Activated CD8-positive, alpha-beta T cell treated with anti-CD3 and anti-CD28 coated beads, Interleukin-2, amount 10 ng/mL, durations not matched to agents 7 days and 5 days (primary cell): ENCODE measurements around the gene HECTD3. TPM values are rescaled to one million over a fixed set of nuclear protein-coding genes. Genes with fewer than 3 reads are reported as not detected.

ENCODE experiments used
- ATAC-seq: fragments of 150-1000 bp; cut with Tn5 transposase; one replicate; pipeline ENCODE4 v1.10.0; 2021; ENCODE audit warnings: moderate library complexity
- CTCF ChIA-PET: fragments of 350-600 bp; sonication (Branson Sonifier 250); formaldehyde crosslinking; loops from one replicate; lab custom pipeline; 2021; ENCODE audit warnings: antibody characterized with exemption; lab: Charles Lee
- POLR2A ChIA-PET: fragments of 350-600 bp; sonication (Branson Sonifier 250); formaldehyde crosslinking; loops from one replicate; lab custom pipeline; 2021; ENCODE audit warnings: antibody characterized with exemption; lab: Charles Lee
- DNase-seq: peaks from one replicate; pipeline ENCODE4 v3.0.0-alpha.2; 2020
- H3K27ac Mint-ChIP-seq: one replicate; pipeline ENCODE4 v1.8.0; 2021; ENCODE audit warnings: mild to moderate bottlenecking, mixed read lengths
- H3K27me3 Mint-ChIP-seq: one replicate; pipeline ENCODE4 v1.8.0; 2021; ENCODE audit warnings: low read depth, mixed read lengths
- H3K36me3 Mint-ChIP-seq: one replicate; pipeline ENCODE4 v1.8.0; 2021; ENCODE audit warnings: low read depth, mixed read lengths
- H3K4me1 Mint-ChIP-seq: one replicate; pipeline ENCODE4 v1.8.0; 2021; ENCODE audit warnings: low read depth, mixed read lengths
- H3K4me3 Mint-ChIP-seq: one replicate; pipeline ENCODE4 v1.8.0; 2021; ENCODE audit warnings: mild to moderate bottlenecking, mixed read lengths
- H3K9me3 Mint-ChIP-seq: one replicate; pipeline ENCODE4 v1.8.0; 2022; ENCODE audit warnings: mixed read lengths; ENCODE audit not compliant: insufficient read depth
- total RNA-seq, 2 experiments: library from RNA; stranded (reverse); gene quantifications; one replicate each; pipeline ENCODE4 v1.2.3, GENCODE V29; 2021

The HECTD3 gene
- total RNA-seq, 2 experiments from 2014 or later: 33.5 to 38.6 TPM

GRCh38 chr1:45035631-45036301 lies 24.6 kb upstream of the HECTD3 start:
- POLR2A ChIA-PET: no interaction called here
- H3K4me1 Mint-ChIP-seq: peaks cover 13% of the 10 kb centered on the region
- DNase-seq: no peak
- peaks cover 2% of the 10 kb centered on the region for H3K36me3 Mint-ChIP-seq
- no peaks in the 10 kb centered on the region for H3K9me3 Mint-ChIP-seq
- no peak overlapping the region for H3K4me3 Mint-ChIP-seq
- no peak for ATAC-seq
- CTCF ChIA-PET: interaction anchor here (0.7 to 3.5 kb wide), 3 partner anchors 14 to 267 kb away, joined by 3 to 13 read pairs (median 4); no protein-coding TSS in a partner anchor
- no peaks in the 10 kb centered on the region for H3K27me3 Mint-ChIP-seq
- no peak overlapping the region for H3K27ac Mint-ChIP-seq

GRCh38 chr1:45033356-45033755 lies 22.2 kb upstream of the HECTD3 start:
- H3K36me3 Mint-ChIP-seq: peaks cover 2% of the 10 kb centered on the region
- no peak overlapping the region for H3K4me3 Mint-ChIP-seq
- ChIA-PET CTCF (interaction anchor here (0.6 to 3.5 kb wide), 8 partner anchors 10 to 535 kb away, joined by 3 to 17 read pairs (median 5); partner anchors contain the start of genes HECTD3 and UROD), POLR2A (interaction anchor here (1.1 kb wide), 1 partner anchor 311 kb away, joined by 3 read pairs; no protein-coding TSS in a partner anchor)
- no peaks in the 10 kb centered on the region for H3K27me3 Mint-ChIP-seq
- peak; percentile 91 for ATAC-seq
- peak overlapping the region; percentile 83 for H3K27ac Mint-ChIP-seq
- H3K4me1 Mint-ChIP-seq: peaks cover 13% of the 10 kb centered on the region
- H3K9me3 Mint-ChIP-seq: no peaks in the 10 kb centered on the region
- DNase-seq: no peak

GRCh38 chr1:45032837-45033236 lies 21.7 kb upstream of the HECTD3 start:
- H3K4me3 Mint-ChIP-seq: no peak overlapping the region
- ATAC-seq: no peak
- peak overlapping the region; percentile 81 for H3K27ac Mint-ChIP-seq
- ChIA-PET CTCF (interaction anchor here (0.9 to 3.5 kb wide), 7 partner anchors 10 to 270 kb away, joined by 3 to 17 read pairs (median 7); partner anchors contain the start of genes HECTD3 and UROD), POLR2A (interaction anchor here (1.1 kb wide), 1 partner anchor 311 kb away, joined by 3 read pairs; no protein-coding TSS in a partner anchor)
- H3K9me3 Mint-ChIP-seq: no peaks in the 10 kb centered on the region
- no peaks in the 10 kb centered on the region for H3K36me3 Mint-ChIP-seq
- peaks cover 13% of the 10 kb centered on the region for H3K4me1 Mint-ChIP-seq
- H3K27me3 Mint-ChIP-seq: no peaks in the 10 kb centered on the region
- DNase-seq: no peak

- no peaks in the 10 kb centered on the region for H3K27me3 Mint-ChIP-seq
- no peaks in the 10 kb centered on the region for H3K9me3 Mint-ChIP-seq
- POLR2A ChIA-PET: no interaction called here
- H3K27ac Mint-ChIP-seq: no peak overlapping the region
- peaks cover 17% of the 10 kb centered on the region for H3K4me1 Mint-ChIP-seq
- H3K4me3 Mint-ChIP-seq: no peak overlapping the region
- DNase-seq: no peak
- ATAC-seq: no peak
- CTCF ChIA-PET: no interaction called here
- H3K36me3 Mint-ChIP-seq: no peaks in the 10 kb centered on the region
These were observed 15.3 kb upstream of the HECTD3 start for GRCh38 chr1:45026446-45026845.

GRCh38 chr1:45023663-45024062 lies 12.5 kb upstream of the HECTD3 start:
- Mint-ChIP-seq H3K4me1 (peaks cover 17% of the 10 kb centered on the region), H3K9me3 (no peaks in the 10 kb centered on the region), H3K27ac (no peak overlapping the region), H3K4me3 (no peak overlapping the region), H3K36me3 (no peaks in the 10 kb centered on the region), H3K27me3 (no peaks in the 10 kb centered on the region)
- DNase-seq: no peak
- ATAC-seq: no peak
- POLR2A ChIA-PET: no interaction called here
- CTCF ChIA-PET: interaction anchor here (1.8 kb wide), 1 partner anchor 10 kb away, joined by 5 read pairs; no protein-coding TSS in a partner anchor

- Mint-ChIP-seq H3K4me1 (peaks cover 14% of the 10 kb centered on the region), H3K27me3 (no peaks in the 10 kb centered on the region), H3K27ac (no peak overlapping the region), H3K36me3 (peaks cover 11% of the 10 kb centered on the region), H3K9me3 (no peaks in the 10 kb centered on the region), H3K4me3 (no peak overlapping the region)
- POLR2A ChIA-PET: interaction anchor here (0.9 to 1.3 kb wide), 4 partner anchors 281 to 473 kb away, joined by 3 to 5 read pairs (median 4); partner anchors contain the start of gene TESK2
- DNase-seq (peak; percentile 73), ATAC-seq (peak; percentile 86)
- CTCF ChIA-PET: interaction anchor here (0.7 to 11.4 kb wide), 24 partner anchors 12 to 560 kb away, joined by 3 to 361 read pairs (median 4); partner anchors contain the start of genes HPDL, MUTYH, TESK2 and TOE1
These were observed 7.6 kb upstream of the HECTD3 start for GRCh38 chr1:45018599-45019230.

- no peak for DNase-seq
- ChIA-PET POLR2A (no interaction called here), CTCF (interaction anchor here (3.3 to 11.4 kb wide), 3 partner anchors 14 to 475 kb away, joined by 19 to 361 read pairs (median 119); partner anchors contain the start of gene TESK2)
- Mint-ChIP-seq H3K27ac (no peak overlapping the region), H3K9me3 (no peaks in the 10 kb centered on the region), H3K4me3 (no peak overlapping the region), H3K36me3 (peaks cover 11% of the 10 kb centered on the region), H3K4me1 (peaks cover 27% of the 10 kb centered on the region), H3K27me3 (no peaks in the 10 kb centered on the region)
- ATAC-seq: no peak
These were observed 5.6 kb upstream of the HECTD3 start for GRCh38 chr1:45016767-45017166.

GRCh38 chr1:45016090-45016697 lies 5.1 kb upstream of the HECTD3 start:
- Mint-ChIP-seq H3K27ac (no peak overlapping the region), H3K4me1 (peaks cover 32% of the 10 kb centered on the region), H3K27me3 (no peaks in the 10 kb centered on the region), H3K9me3 (no peaks in the 10 kb centered on the region), H3K36me3 (peaks cover 11% of the 10 kb centered on the region), H3K4me3 (no peak overlapping the region)
- POLR2A ChIA-PET: no interaction called here
- no peak for ATAC-seq
- CTCF ChIA-PET: interaction anchor here (3.3 to 11.4 kb wide), 3 partner anchors 14 to 476 kb away, joined by 19 to 361 read pairs (median 119); partner anchors contain the start of gene TESK2
- DNase-seq: no peak

- no peak overlapping the region for H3K27ac Mint-ChIP-seq
- no peak for ATAC-seq
- DNase-seq: no peak
- CTCF ChIA-PET: interaction anchor here (3.3 to 11.4 kb wide), 3 partner anchors 15 to 477 kb away, joined by 19 to 361 read pairs (median 119); partner anchors contain the start of gene TESK2
- H3K4me1 Mint-ChIP-seq: peaks cover 33% of the 10 kb centered on the region
- H3K4me3 Mint-ChIP-seq: no peak overlapping the region
- POLR2A ChIA-PET: interaction anchor here (6.8 kb wide), 1 partner anchor 285 kb away, joined by 78 read pairs; no protein-coding TSS in a partner anchor
- no peaks in the 10 kb centered on the region for H3K9me3 Mint-ChIP-seq
- no peaks in the 10 kb centered on the region for H3K27me3 Mint-ChIP-seq
- peaks cover 11% of the 10 kb centered on the region for H3K36me3 Mint-ChIP-seq
These were observed 4.6 kb upstream of the HECTD3 start for GRCh38 chr1:45015683-45016082.

GRCh38 chr1:45014321-45015028 lies 3.4 kb upstream of the HECTD3 start:
- peak; percentile 21 for ATAC-seq
- DNase-seq: peak; percentile 88
- Mint-ChIP-seq H3K27me3 (no peaks in the 10 kb centered on the region), H3K27ac (no peak overlapping the region), H3K4me3 (no peak overlapping the region), H3K9me3 (no peaks in the 10 kb centered on the region), H3K4me1 (peaks cover 43% of the 10 kb centered on the region), H3K36me3 (peaks cover 11% of the 10 kb centered on the region)
- ChIA-PET CTCF (interaction anchor here (0.7 to 11.4 kb wide), 39 partner anchors 10 to 555 kb away, joined by 3 to 361 read pairs (median 4); partner anchors contain the start of genes BEST4, CCDC163, EIF2B3 and MMACHC), POLR2A (interaction anchor here (0.6 to 6.8 kb wide), 7 partner anchors 195 to 479 kb away, joined by 3 to 78 read pairs (median 3); partner anchors contain the start of genes HPDL and RNU5D-1)
